22Rv1 (cell line): ENCODE data around the gene NACC1.

Experiments used
- ZFX ChIP-seq: fragments of 450-650 bp; IDR thresholded peaks from 2 replicates; pipeline ENCODE4 v1.6.1; 2017; ENCODE audit warnings: antibody characterized with exemption, borderline replicate concordance
- TF ChIP-seq, protein P1 (sequence below): fragments of 450-650 bp; IDR thresholded peaks from 2 replicates; pipeline ENCODE4 v1.5.1; 2017; ENCODE audit warnings: mild to moderate bottlenecking

DNA sequence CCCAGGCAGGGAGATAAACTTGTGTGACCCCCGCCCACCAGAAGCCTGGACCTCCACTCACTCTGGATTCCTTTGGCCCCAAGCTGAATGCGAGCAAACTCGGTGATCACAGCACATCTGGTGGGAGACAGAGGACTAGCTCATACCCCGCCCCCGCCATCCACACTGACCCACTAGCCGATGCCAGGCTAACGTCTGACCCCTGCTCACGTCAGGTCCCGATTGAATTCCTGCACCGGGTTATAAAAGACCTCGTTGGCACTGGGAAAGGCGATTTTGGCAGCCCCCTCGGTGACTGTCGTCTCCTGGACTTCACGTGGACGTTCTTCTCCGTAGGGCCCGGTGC is 2.2 kb upstream of the NACC1 start:
- TF ChIP-seq, protein P1, sequence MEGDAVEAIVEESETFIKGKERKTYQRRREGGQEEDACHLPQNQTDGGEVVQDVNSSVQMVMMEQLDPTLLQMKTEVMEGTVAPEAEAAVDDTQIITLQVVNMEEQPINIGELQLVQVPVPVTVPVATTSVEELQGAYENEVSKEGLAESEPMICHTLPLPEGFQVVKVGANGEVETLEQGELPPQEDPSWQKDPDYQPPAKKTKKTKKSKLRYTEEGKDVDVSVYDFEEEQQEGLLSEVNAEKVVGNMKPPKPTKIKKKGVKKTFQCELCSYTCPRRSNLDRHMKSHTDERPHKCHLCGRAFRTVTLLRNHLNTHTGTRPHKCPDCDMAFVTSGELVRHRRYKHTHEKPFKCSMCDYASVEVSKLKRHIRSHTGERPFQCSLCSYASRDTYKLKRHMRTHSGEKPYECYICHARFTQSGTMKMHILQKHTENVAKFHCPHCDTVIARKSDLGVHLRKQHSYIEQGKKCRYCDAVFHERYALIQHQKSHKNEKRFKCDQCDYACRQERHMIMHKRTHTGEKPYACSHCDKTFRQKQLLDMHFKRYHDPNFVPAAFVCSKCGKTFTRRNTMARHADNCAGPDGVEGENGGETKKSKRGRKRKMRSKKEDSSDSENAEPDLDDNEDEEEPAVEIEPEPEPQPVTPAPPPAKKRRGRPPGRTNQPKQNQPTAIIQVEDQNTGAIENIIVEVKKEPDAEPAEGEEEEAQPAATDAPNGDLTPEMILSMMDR, result no peak
- no peak for TF ChIP-seq ZFX
